ENCODE data around the gene OGT. TPM values are rescaled to one million over a fixed set of nuclear protein-coding genes. Genes with fewer than 3 reads are reported as not detected.

The OGT gene
- total and polyA plus RNA-seq, 10 of the 15 experiments (the other 5 are each of a cell fraction or from before 2014, with no cell fraction given): 38.2 to 671 (median 107) TPM

DNA sequence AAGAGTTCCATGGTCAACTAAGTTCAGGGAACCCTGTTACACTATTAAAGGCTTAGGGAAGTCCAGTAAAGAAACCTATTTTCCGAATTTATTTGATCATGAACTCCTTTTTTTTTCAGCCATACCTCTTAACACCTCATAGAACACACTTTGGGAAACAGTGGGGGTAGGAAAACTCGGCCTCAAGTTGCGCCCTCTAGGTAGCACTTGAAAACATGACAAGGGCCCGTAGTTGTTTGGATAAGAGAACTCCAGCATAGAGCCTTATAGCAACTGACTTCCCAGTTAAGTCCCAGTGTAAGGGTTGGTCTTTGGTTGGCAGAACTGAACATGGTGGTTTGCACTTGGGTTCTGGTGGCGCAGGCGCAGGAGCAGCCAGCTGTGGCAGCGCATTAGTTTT lies 14.4 kb downstream of the OGT start:
- RAD21 ChIA-PET (ENCODE audit: unreplicated experiment): no interaction called here
- no peak overlapping the region for H2AFZ ChIP-seq (ENCODE audit: control insufficient read depth, low read depth, low read length)
- H4K20me1 ChIP-seq (ENCODE audit: control insufficient read depth, insufficient read depth): no peaks in the 10 kb centered on the region; the same call in none of the 2 replicates
- SMC1A ChIA-PET (ENCODE audit: uncharacterized antibody, unreplicated experiment): no interaction called here
- no peaks in the 10 kb centered on the region for H3K9me3 ChIP-seq (replicated peaks; ENCODE audit: control insufficient read depth, insufficient read depth, low read length)
- no peak overlapping the region for H3K9ac ChIP-seq (ENCODE audit: control insufficient read depth, insufficient read depth, low read length)
- 78% methylated on average over 7 of the region's 7 CpGs for WGBS (ENCODE audit: insufficient coverage, insufficient replicate concordance, low lambda C conversion rate, missing lambda C conversion rate)
- POLR2A ChIA-PET: no interaction called here
- no peaks in the 10 kb centered on the region for H3K4me1 ChIP-seq (ENCODE audit: control insufficient read depth, insufficient read depth, low read length)
- ATAC-seq (no peak), DNase-seq (ENCODE audit: low read depth, low spot score) (no peak), FAIRE-seq (no peak)
- intact Hi-C loops (cut with micrococcal nuclease; ENCODE audit: unreplicated experiment) (no loop called here), in situ Hi-C loops (cut with MboI) (no loop called here)
- TF ChIP-seq HDAC6 (IDR thresholded peaks at IDR 0.05; ENCODE audit: unreplicated experiment) (no peak), RB1 (IDR thresholded peaks at IDR 0.05; ENCODE audit: borderline replicate concordance) (no peak), MTA3 (IDR thresholded peaks at IDR 0.05; ENCODE audit: borderline replicate concordance, low read length) (no peak), SPI1 (IDR thresholded peaks at IDR 0.05; ENCODE audit: borderline replicate concordance, insufficient read depth, low read depth, low read length) (no peak), ZBED1 (IDR thresholded peaks at IDR 0.05; ENCODE audit: borderline replicate concordance) (no peak), MXI1 (IDR thresholded peaks at IDR 0.05; ENCODE audit: low read depth, low read length) (no peak), TCF7 (IDR thresholded peaks at IDR 0.05; ENCODE audit: borderline replicate concordance) (no peak), NRF1 (conservative IDR thresholded peaks at IDR 0.05; ENCODE audit: low read depth, low read length) (no peak), GATAD2B (conservative IDR thresholded peaks at IDR 0.05; ENCODE audit: low read depth) (no peak), ATF7 (IDR thresholded peaks at IDR 0.05; ENCODE audit: low read depth) (no peak), SP1 (IDR thresholded peaks at IDR 0.05; ENCODE audit: low read depth, low read length) (no peak), JUND (IDR thresholded peaks at IDR 0.05; ENCODE audit: low read depth, low read length) (no peak), KLF5 (IDR thresholded peaks at IDR 0.05; ENCODE audit: partially characterized antibody) (no peak), CBFB (IDR thresholded peaks at IDR 0.05; ENCODE audit: low read depth) (no peak), HDGF (IDR thresholded peaks at IDR 0.05) (no peak), TARDBP (IDR thresholded peaks at IDR 0.05; ENCODE audit: borderline replicate concordance) (no peak)
- TF ChIP-seq, protein P1, sequence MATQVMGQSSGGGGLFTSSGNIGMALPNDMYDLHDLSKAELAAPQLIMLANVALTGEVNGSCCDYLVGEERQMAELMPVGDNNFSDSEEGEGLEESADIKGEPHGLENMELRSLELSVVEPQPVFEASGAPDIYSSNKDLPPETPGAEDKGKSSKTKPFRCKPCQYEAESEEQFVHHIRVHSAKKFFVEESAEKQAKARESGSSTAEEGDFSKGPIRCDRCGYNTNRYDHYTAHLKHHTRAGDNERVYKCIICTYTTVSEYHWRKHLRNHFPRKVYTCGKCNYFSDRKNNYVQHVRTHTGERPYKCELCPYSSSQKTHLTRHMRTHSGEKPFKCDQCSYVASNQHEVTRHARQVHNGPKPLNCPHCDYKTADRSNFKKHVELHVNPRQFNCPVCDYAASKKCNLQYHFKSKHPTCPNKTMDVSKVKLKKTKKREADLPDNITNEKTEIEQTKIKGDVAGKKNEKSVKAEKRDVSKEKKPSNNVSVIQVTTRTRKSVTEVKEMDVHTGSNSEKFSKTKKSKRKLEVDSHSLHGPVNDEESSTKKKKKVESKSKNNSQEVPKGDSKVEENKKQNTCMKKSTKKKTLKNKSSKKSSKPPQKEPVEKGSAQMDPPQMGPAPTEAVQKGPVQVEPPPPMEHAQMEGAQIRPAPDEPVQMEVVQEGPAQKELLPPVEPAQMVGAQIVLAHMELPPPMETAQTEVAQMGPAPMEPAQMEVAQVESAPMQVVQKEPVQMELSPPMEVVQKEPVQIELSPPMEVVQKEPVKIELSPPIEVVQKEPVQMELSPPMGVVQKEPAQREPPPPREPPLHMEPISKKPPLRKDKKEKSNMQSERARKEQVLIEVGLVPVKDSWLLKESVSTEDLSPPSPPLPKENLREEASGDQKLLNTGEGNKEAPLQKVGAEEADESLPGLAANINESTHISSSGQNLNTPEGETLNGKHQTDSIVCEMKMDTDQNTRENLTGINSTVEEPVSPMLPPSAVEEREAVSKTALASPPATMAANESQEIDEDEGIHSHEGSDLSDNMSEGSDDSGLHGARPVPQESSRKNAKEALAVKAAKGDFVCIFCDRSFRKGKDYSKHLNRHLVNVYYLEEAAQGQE (IDR thresholded peaks at IDR 0.05; ENCODE audit: low read depth, low read length): no peak
- TF ChIP-seq, protein P2, sequence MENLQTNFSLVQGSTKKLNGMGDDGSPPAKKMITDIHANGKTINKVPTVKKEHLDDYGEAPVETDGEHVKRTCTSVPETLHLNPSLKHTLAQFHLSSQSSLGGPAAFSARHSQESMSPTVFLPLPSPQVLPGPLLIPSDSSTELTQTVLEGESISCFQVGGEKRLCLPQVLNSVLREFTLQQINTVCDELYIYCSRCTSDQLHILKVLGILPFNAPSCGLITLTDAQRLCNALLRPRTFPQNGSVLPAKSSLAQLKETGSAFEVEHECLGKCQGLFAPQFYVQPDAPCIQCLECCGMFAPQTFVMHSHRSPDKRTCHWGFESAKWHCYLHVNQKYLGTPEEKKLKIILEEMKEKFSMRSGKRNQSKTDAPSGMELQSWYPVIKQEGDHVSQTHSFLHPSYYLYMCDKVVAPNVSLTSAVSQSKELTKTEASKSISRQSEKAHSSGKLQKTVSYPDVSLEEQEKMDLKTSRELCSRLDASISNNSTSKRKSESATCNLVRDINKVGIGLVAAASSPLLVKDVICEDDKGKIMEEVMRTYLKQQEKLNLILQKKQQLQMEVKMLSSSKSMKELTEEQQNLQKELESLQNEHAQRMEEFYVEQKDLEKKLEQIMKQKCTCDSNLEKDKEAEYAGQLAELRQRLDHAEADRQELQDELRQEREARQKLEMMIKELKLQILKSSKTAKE (IDR thresholded peaks at IDR 0.05; ENCODE audit: low read depth, poor library complexity, severe bottlenecking): no peak
- TF ChIP-seq, protein P3, sequence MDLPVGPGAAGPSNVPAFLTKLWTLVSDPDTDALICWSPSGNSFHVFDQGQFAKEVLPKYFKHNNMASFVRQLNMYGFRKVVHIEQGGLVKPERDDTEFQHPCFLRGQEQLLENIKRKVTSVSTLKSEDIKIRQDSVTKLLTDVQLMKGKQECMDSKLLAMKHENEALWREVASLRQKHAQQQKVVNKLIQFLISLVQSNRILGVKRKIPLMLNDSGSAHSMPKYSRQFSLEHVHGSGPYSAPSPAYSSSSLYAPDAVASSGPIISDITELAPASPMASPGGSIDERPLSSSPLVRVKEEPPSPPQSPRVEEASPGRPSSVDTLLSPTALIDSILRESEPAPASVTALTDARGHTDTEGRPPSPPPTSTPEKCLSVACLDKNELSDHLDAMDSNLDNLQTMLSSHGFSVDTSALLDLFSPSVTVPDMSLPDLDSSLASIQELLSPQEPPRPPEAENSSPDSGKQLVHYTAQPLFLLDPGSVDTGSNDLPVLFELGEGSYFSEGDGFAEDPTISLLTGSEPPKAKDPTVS (IDR thresholded peaks at IDR 0.05; ENCODE audit: low read depth, low read length): no peak
- peaks cover 6 to 11% of the 10 kb centered on the region in 2 experiments; a peak in 3 of 4 replicates for H3K36me3 ChIP-seq (ENCODE audit: control insufficient read depth in 2 of 2, insufficient read depth in 2 of 2, low read length in 1 of 2)
- TSS peak; percentile 22 for BruUV-seq (replicated peaks)
- no peak overlapping the region for H3K4me2 ChIP-seq (ENCODE audit: control insufficient read depth, insufficient read depth)
- H3K27ac ChIP-seq (ENCODE audit: control insufficient read depth, insufficient read depth): no peak overlapping the region
- no peaks in the 10 kb centered on the region for H3K27me3 ChIP-seq (replicated peaks in 1 of 2; ENCODE audit: control insufficient read depth in 2 of 2, insufficient read depth in 2 of 2, low read length in 1 of 2)
- peaks cover 32% of the 10 kb centered on the region for H3K79me2 ChIP-seq (ENCODE audit: control insufficient read depth, insufficient read depth, low read length)
- H3K4me3 ChIP-seq: no peak overlapping the region
- CTCF ChIA-PET: interaction anchor here (0.7 kb wide), 1 partner anchor 375 kb away, joined by 3 read pairs; no protein-coding TSS in a partner anchor

Measured in GM12878 (cell line).